Aorta (tissue), 5 donors: ENCODE data around the gene GRM2. TPM values are rescaled to one million over a fixed set of nuclear protein-coding genes. Genes with fewer than 3 reads are reported as not detected.

ENCODE experiments used
- ATAC-seq: fragments of 200-7000 bp; cut with Tn5 transposase; one replicate; pipeline ENCODE4 v1.9.1; 2022; ENCODE audit warnings: moderate library complexity; ENCODE audit not compliant: low FRiP score
- DNase-seq, 2 donors: peaks; one replicate each; pipeline ENCODE4 v3.0.0-alpha.2; 2020
- H3K27ac ChIP-seq, 2 donors: one replicate each; pipeline ENCODE4 v1.5.1; 2013; ENCODE audit warnings: low read length in 2 of 2, mild to moderate bottlenecking in 2 of 2, moderate library complexity in 2 of 2, control low read depth in 1 of 2, inconsistent platforms in 1 of 2, low read depth in 1 of 2
- H3K27me3 ChIP-seq, 2 donors: one replicate each; pipeline ENCODE4 v1.6.1; 2013; ENCODE audit warnings: control low read depth in 1 of 2, low read length in 1 of 2, mild to moderate bottlenecking in 1 of 2, moderate library complexity in 1 of 2; ENCODE audit not compliant: insufficient read depth in 2 of 2, control insufficient read depth in 1 of 2
- H3K36me3 ChIP-seq, 2 donors: one replicate each; pipeline ENCODE4 v1.6.1; 2013; ENCODE audit warnings: control low read depth in 1 of 2, low read length in 1 of 2, mild to moderate bottlenecking in 1 of 2; ENCODE audit not compliant: insufficient read depth in 2 of 2, control insufficient read depth in 1 of 2
- H3K4me1 ChIP-seq, 2 donors: one replicate each; pipeline ENCODE4 v1.6.1; 2013; ENCODE audit warnings: low read length in 2 of 2, control low read depth in 1 of 2, mild to moderate bottlenecking in 1 of 2, moderate library complexity in 1 of 2; ENCODE audit not compliant: insufficient read depth in 2 of 2, control insufficient read depth in 1 of 2
- H3K4me3 ChIP-seq, 2 donors: one replicate each; pipeline ENCODE4 v1.5.1; 2013; ENCODE audit warnings: low read length in 2 of 2, control low read depth in 1 of 2, mild to moderate bottlenecking in 1 of 2
- H3K9me3 ChIP-seq: one replicate; pipeline ENCODE4 v1.6.1; 2013; ENCODE audit warnings: mild to moderate bottlenecking, low read length; ENCODE audit not compliant: control insufficient read depth
- WGBS, 2 donors: extraction: QIAGEN DNeasy Blood & Tissue Kit; methylation state at CpG; one replicate each; pipeline ENCODE4 v1.1.7; 2013; 5-methylcytosine and 5-hydroxymethylcytosine counted together
- intact Hi-C, 2 donors: fragments of 100-400 bp; cut with DNase I; formaldehyde crosslinking; loops; one replicate each; pipeline versions ENCODE4 v1.14.2 to v1.15.0; 2022
- polyA plus RNA-seq, 2 donors: library from polyadenylated mRNA; stranded (reverse); fragments of 200-250 nt; gene quantifications; one replicate each; pipeline ENCODE4 v1.2.3, GENCODE V29; 2013
- total RNA-seq, 2 donors: library from RNA; stranded (reverse); fragmentation: NEBNext Ultra II Directional; extraction: Animal tissue kit (Norgen Biotek cat#: 25700); gene quantifications; one replicate each; pipeline ENCODE4 v1.2.1, GENCODE V29; 2021
- donor health status: healthy with polysubstance abuse.
- donor health status: Bipolar disorder and iron deficiency.
- donor health status: DM: no; HTN: no; CAD: no.
- donor health status: DM: no; HTN: no; CAD: no.
- donor health status: DM: yes; HTN: yes; CAD: no.

GRM2 gene
- total and polyA plus RNA-seq, 4 donors: 0.18 to 0.87 (median 0.52) TPM; not detected in 1

GRCh38 chr3:51705276-51706020 lies 1.4 kb upstream of the GRM2 start:
- intact Hi-C loops: no loop called here
- Histone ChIP-seq H3K27me3 (no peaks in the 10 kb centered on the region), H3K27ac (no peak overlapping the region), H3K4me1 (no peaks in the 10 kb centered on the region), H3K36me3 (peaks cover 0 to 7% of the 10 kb centered on the region in 2 donors), H3K4me3 (no peak overlapping the region), H3K9me3 (no peaks in the 10 kb centered on the region)
- WGBS, 2 donors: 93 to 96% methylated on average over 8 of the region's 8 CpGs
- peak; percentile 10 to 50 for DNase-seq
- ATAC-seq: no peak

- Histone ChIP-seq H3K36me3 (peaks cover 0 to 7% of the 10 kb centered on the region in 2 donors), H3K9me3 (no peaks in the 10 kb centered on the region), H3K4me3 (no peak overlapping the region), H3K27me3 (no peaks in the 10 kb centered on the region), H3K4me1 (no peaks in the 10 kb centered on the region), H3K27ac (no peak overlapping the region)
- ATAC-seq (no peak), DNase-seq (peak; percentile 12 to 28)
- intact Hi-C loops: no loop called here
- WGBS, 2 donors: 86 to 93% methylated on average over 3 of the region's 3 CpGs
Measured at GRCh38 chr3:51706021-51706485, 815 bp upstream of the GRM2 start.

- peak; percentile 6 to 24 for DNase-seq
- 74 to 79% methylated on average over 3 of the region's 3 CpGs for WGBS, 2 donors
- H3K9me3 ChIP-seq: no peaks in the 10 kb centered on the region
- H3K27ac ChIP-seq: no peak overlapping the region
- no peak for ATAC-seq
- H3K36me3 ChIP-seq: peaks cover 0 to 4% of the 10 kb centered on the region in 2 donors
- intact Hi-C loops: no loop called here
- no peaks in the 10 kb centered on the region for H3K4me1 ChIP-seq
- no peak overlapping the region for H3K4me3 ChIP-seq
- no peaks in the 10 kb centered on the region for H3K27me3 ChIP-seq
Measured at GRCh38 chr3:51708216-51708845, 1.5 kb downstream of the GRM2 start.

DNA sequence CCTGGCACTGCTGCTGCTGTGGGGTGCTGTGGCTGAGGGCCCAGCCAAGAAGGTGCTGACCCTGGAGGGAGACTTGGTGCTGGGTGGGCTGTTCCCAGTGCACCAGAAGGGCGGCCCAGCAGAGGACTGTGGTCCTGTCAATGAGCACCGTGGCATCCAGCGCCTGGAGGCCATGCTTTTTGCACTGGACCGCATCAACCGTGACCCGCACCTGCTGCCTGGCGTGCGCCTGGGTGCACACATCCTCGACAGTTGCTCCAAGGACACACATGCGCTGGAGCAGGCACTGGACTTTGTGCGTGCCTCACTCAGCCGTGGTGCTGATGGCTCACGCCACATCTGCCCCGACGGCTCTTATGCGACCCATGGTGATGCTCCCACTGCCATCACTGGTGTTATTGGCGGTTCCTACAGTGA lies 2.1 kb downstream of the GRM2 start:
- intact Hi-C loops: no loop called here
- Histone ChIP-seq H3K4me1 (no peaks in the 10 kb centered on the region), H3K4me3 (no peak overlapping the region), H3K9me3 (no peaks in the 10 kb centered on the region), H3K27me3 (no peaks in the 10 kb centered on the region), H3K27ac (no peak overlapping the region), H3K36me3 (no peaks in the 10 kb centered on the region)
- WGBS, 2 donors: 94 to 95% methylated on average over 17 of the region's 17 CpGs
- peak; percentile 36 to 68 for DNase-seq
- no peak for ATAC-seq

DNA sequence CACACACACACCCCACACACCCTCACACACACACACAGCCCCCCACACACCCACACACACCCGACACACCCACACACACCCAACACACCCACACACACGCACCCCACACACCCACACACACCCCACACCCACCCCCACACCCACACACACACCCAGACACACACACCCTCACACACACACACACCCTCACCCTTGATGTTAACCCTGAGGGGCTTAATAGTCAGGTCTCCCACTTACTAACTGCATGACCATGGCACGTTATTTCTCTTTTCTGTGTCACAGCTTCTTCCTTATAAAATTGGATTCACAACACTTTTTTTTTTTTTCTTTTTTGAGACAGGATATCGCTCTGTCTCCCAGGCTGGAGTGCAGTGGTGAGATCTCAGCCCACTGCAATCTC lies 2.8 kb downstream of the GRM2 start:
- intact Hi-C loops: no loop called here
- Histone ChIP-seq H3K9me3 (no peaks in the 10 kb centered on the region), H3K4me3 (no peak overlapping the region), H3K4me1 (no peaks in the 10 kb centered on the region), H3K36me3 (no peaks in the 10 kb centered on the region), H3K27me3 (no peaks in the 10 kb centered on the region), H3K27ac (no peak overlapping the region)
- 72 to 86% methylated on average over 3 to 4 of the region's 4 CpGs for whole genome bisulfite sequencing, 2 donors
- ATAC-seq (no peak), DNase-seq (no peak)

- Histone ChIP-seq H3K9me3 (no peaks in the 10 kb centered on the region), H3K36me3 (no peaks in the 10 kb centered on the region), H3K27me3 (no peaks in the 10 kb centered on the region), H3K4me1 (no peaks in the 10 kb centered on the region), H3K27ac (no peak overlapping the region), H3K4me3 (no peak overlapping the region)
- no peak for ATAC-seq
- peak in 1 of 2 donors; percentile 24 for DNase-seq
- WGBS, 2 donors: 74 to 83% methylated on average over 10 of the region's 10 CpGs
- intact Hi-C loops: no loop called here
Measured at GRCh38 chr3:51710631-51711351, 3.9 kb downstream of the GRM2 start.

DNA sequence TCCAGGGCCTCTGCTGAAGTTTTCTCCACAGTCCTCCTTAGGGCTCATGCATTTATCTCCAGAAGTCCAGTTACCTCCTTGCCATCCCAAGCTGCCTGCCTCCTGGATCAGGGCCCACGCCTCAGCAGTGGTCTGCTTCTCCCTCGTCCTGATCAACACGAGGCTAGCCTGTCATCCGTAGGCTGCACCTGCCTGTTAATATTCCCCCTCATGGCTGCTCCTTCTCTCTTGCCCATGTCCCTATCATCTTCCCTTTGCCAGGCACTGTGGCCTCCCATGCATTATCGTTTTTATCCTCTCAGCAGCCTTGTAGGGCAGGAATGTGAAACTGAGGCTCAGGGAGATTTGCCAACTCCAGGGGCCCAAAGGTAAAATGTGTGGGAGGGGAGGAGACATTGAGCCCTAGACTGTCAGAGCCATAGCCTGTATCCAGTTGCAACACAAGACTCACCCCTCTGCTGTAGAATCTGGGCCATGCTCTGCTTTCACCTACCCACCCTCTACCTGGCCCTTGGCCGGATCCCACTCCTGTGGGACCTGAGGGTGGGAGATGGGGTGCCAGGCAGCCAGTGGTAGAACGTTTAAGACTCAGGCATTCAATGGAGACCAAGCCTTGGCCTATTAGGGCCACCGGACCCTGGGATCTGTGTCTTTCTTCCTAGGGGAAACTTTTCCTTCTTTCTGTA lies 4.6 kb downstream of the GRM2 start:
- intact Hi-C loops: no loop called here
- WGBS, 2 donors: 82 to 84% methylated on average over 8 of the region's 8 CpGs

DNA sequence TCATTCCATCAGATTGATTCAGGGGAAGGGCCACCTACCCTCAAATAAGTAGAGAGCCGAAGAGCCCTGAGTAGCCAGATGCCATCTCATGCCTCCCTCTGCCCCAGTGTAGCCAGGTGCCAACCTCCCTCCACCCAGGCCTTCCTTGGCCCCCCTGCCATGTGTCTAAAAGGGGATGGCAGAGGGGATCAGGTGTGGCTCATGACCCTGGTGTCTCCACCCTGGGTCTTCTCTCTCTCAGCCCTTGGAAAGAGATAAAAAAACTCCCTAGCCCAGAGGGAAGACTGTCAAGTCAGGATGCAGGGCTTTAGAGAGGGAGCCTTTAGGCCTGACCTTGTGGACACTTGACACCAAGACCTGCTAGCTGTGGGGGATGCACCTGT lies 5.2 kb downstream of the GRM2 start:
- ATAC-seq (no peak), DNase-seq (no peak)
- H3K4me1 ChIP-seq: no peaks in the 10 kb centered on the region
- WGBS, 2 donors: 50 to 89% methylated on average over 1 of the region's 1 CpG
- no peaks in the 10 kb centered on the region for H3K27me3 ChIP-seq
- H3K36me3 ChIP-seq: no peaks in the 10 kb centered on the region
- H3K4me3 ChIP-seq: no peak overlapping the region
- H3K9me3 ChIP-seq: no peaks in the 10 kb centered on the region
- intact Hi-C loops: no loop called here
- H3K27ac ChIP-seq: no peak overlapping the region

More for the DNA sequence above, 4.6 kb downstream of the GRM2 start:
- H3K27ac ChIP-seq: no peak overlapping the region
- no peaks in the 10 kb centered on the region for H3K4me1 ChIP-seq
- no peaks in the 10 kb centered on the region for H3K9me3 ChIP-seq
- H3K27me3 ChIP-seq: no peaks in the 10 kb centered on the region
- no peak for ATAC-seq
- H3K4me3 ChIP-seq: no peak overlapping the region
- H3K36me3 ChIP-seq: no peaks in the 10 kb centered on the region
- DNase-seq: peak; percentile 35 to 60
